GM12891 (cell line): ENCODE results near the gene CSMD2.

ENCODE experiments used
- POLR2A ChIP-seq: IDR thresholded peaks from 2 replicates; pipeline ENCODE4 v1.6.1; 2011; ENCODE audit warnings: low read depth, low read length, control low read depth
- POLR2AphosphoS5 ChIP-seq: IDR thresholded peaks from 2 replicates; pipeline ENCODE4 v1.6.1; 2011; ENCODE audit warnings: low read depth, low read length, control low read depth
- SPI1 ChIP-seq: IDR thresholded peaks from 2 replicates; pipeline ENCODE4 v1.6.1; 2011; ENCODE audit warnings: low read depth, low read length, control low read depth

GRCh38 chr1:33880305-33880704, 284.7 kb downstream of the CSMD2 start:
- TF ChIP-seq POLR2A (no peak), POLR2AphosphoS5 (no peak), SPI1 (no peak)
